GM23338 (cell line): ENCODE results near the gene BHLHA15. TPM values are rescaled to one million over a fixed set of nuclear protein-coding genes. Genes with fewer than 3 reads are reported as not detected.

Source experiments
- ATAC-seq: fragments of 200-7000 bp; cut with Tn5 transposase; 3 replicates; pipeline ENCODE4 v1.9.1; 2020
- DNase-seq: peaks from one replicate; pipeline ENCODE4 v3.0.0-alpha.2; 2015; ENCODE audit warnings: low spot score
- H2AFZ ChIP-seq: fragments of 200-600 bp; sonication (generic); 2 replicates; pipeline ENCODE4 v1.8.0; 2016; ENCODE audit warnings: antibody characterized with exemption, mild to moderate bottlenecking, moderate library complexity
- H3F3A ChIP-seq: fragments of 200-600 bp; sonication (generic); replicated peaks from 2 replicates; pipeline ENCODE4 v1.8.0; 2017; ENCODE audit warnings: antibody characterized with exemption, mixed run types, low read depth
- H3K27ac ChIP-seq: fragments of 200-600 bp; sonication (generic); 2 replicates; pipeline ENCODE4 v1.6.1; 2016; ENCODE audit warnings: low read depth
- H3K27me3 ChIP-seq: fragments of 200-600 bp; sonication (generic); 2 replicates; pipeline ENCODE4 v1.8.0; 2016; ENCODE audit warnings: mild to moderate bottlenecking, mixed run types, moderate library complexity; ENCODE audit not compliant: insufficient read depth
- H3K36me3 ChIP-seq: fragments of 200-600 bp; sonication (generic); 2 replicates; pipeline ENCODE4 v1.8.0; 2016; ENCODE audit warnings: mild to moderate bottlenecking; ENCODE audit not compliant: insufficient read depth
- H3K4me1 ChIP-seq: fragments of 200-600 bp; sonication (generic); 2 replicates; pipeline ENCODE4 v1.8.0; 2016; ENCODE audit warnings: mild to moderate bottlenecking, moderate library complexity; ENCODE audit not compliant: insufficient read depth
- H3K4me2 ChIP-seq: fragments of 200-600 bp; sonication (generic); 2 replicates; pipeline ENCODE4 v1.7.1; 2017; ENCODE audit warnings: mixed run types
- H3K4me3 ChIP-seq: fragments of 200-600 bp; sonication (generic); 2 replicates; pipeline ENCODE4 v1.6.1; 2016; ENCODE audit warnings: mixed run types
- H3K79me2 ChIP-seq: fragments of 200-600 bp; sonication (generic); replicated peaks from 2 replicates; pipeline ENCODE4 v1.8.0; 2017; ENCODE audit warnings: mild to moderate bottlenecking; ENCODE audit not compliant: insufficient read depth
- H3K9me2 ChIP-seq: fragments of 200-600 bp; sonication (generic); 2 replicates; pipeline ENCODE4 v1.8.0; 2017; ENCODE audit not compliant: insufficient read depth
- H4K20me1 ChIP-seq: fragments of 200-600 bp; sonication (generic); replicated peaks from 2 replicates; pipeline ENCODE4 v1.8.0; 2017; ENCODE audit warnings: mild to moderate bottlenecking; ENCODE audit not compliant: insufficient read depth
- H3K27ac Mint-ChIP-seq: 2 replicates; pipeline ENCODE4 v1.8.0; 2020; ENCODE audit warnings: inconsistent platforms, mild to moderate bottlenecking, moderate library complexity, mixed read lengths
- H3K27me3 Mint-ChIP-seq: 3 replicates; pipeline ENCODE4 v1.8.0; 2022; ENCODE audit warnings: low read depth, mild to moderate bottlenecking, moderate library complexity, mixed read lengths, inconsistent platforms; ENCODE audit not compliant: insufficient read depth, poor library complexity
- H3K36me3 Mint-ChIP-seq: 3 replicates; pipeline ENCODE4 v1.8.0; 2021; ENCODE audit warnings: low read depth, mild to moderate bottlenecking, inconsistent platforms, moderate library complexity, mixed read lengths
- H3K4me1 Mint-ChIP-seq: 3 replicates; pipeline ENCODE4 v1.8.0; 2020; ENCODE audit warnings: mild to moderate bottlenecking, inconsistent platforms, mixed read lengths
- H3K4me3 Mint-ChIP-seq: 3 replicates; pipeline ENCODE4 v1.8.0; 2021; ENCODE audit warnings: moderate library complexity, mild to moderate bottlenecking, inconsistent platforms, mixed read lengths
- H3K9me3 Mint-ChIP-seq: 3 replicates; pipeline ENCODE4 v1.8.0; 2020; ENCODE audit warnings: moderate library complexity, mild to moderate bottlenecking, inconsistent platforms, mixed read lengths
- CREB1 ChIP-seq: fragments of 250-450 bp; sonication (Bioruptor Pico); IDR thresholded peaks from 2 replicates; pipeline ENCODE4 v1.5.0; 2020; ENCODE audit warnings: low read depth, mild to moderate bottlenecking, moderate library complexity
- EZH2 ChIP-seq: fragments of 200-600 bp; sonication (generic); IDR thresholded peaks from one replicate; pipeline ENCODE4 v1.8.0; 2017; ENCODE audit warnings: antibody characterized with exemption, mild to moderate bottlenecking, low read depth; ENCODE audit not compliant: unreplicated experiment
- EZH2phosphoT487 ChIP-seq: fragments of 200-600 bp; sonication (generic); IDR thresholded peaks from one replicate; pipeline ENCODE4 v1.8.1; 2018; ENCODE audit warnings: antibody characterized with exemption; ENCODE audit not compliant: unreplicated experiment
- JUNB ChIP-seq: IDR thresholded peaks from one replicate; pipeline ENCODE4 v1.6.1; 2016; ENCODE audit warnings: antibody characterized with exemption; ENCODE audit not compliant: unreplicated experiment
- POLR2AphosphoS5 ChIP-seq: IDR thresholded peaks from 2 replicates; pipeline ENCODE4 v1.6.1; 2016; ENCODE audit warnings: antibody characterized with exemption, low read depth
- STAT1 ChIP-seq: IDR thresholded peaks from one replicate; pipeline ENCODE4 v1.6.1; 2016; ENCODE audit warnings: antibody characterized with exemption; ENCODE audit not compliant: unreplicated experiment
- ZNF114 ChIP-seq: fragments of 250-450 bp; sonication (Bioruptor Pico); IDR thresholded peaks from 2 replicates; pipeline ENCODE4 v1.5.0; 2020; ENCODE audit warnings: mild to moderate bottlenecking, moderate library complexity
- ZNF331 ChIP-seq: fragments of 250-450 bp; sonication (Bioruptor Pico); IDR thresholded peaks from 2 replicates; pipeline ENCODE4 v1.5.0; 2020; ENCODE audit warnings: low read depth, mild to moderate bottlenecking, moderate library complexity
- polyA plus RNA-seq: library from polyadenylated mRNA; unstranded; fragments of >200 nt; fragmentation: Nextera tagmentation; extraction: Ambion mirVana; gene quantifications from 2 replicates; pipeline ENCODE4 v1.2.1, GENCODE V29; 2016
- total RNA-seq: library from RNA; depleted of rRNA; stranded (reverse); fragments of >200 nt; shearing (Covaris generic); gene quantifications from 2 replicates; pipeline ENCODE4 v1.2.3, GENCODE V29; 2014
- TF ChIP-seq, protein P1 (sequence below), 2 experiments: fragments of 200-600 bp in 1 of 2; sonication (generic) in 1 of 2; conservative IDR thresholded peaks; 2 replicates each; pipeline versions ENCODE4 v1.5.1 to v1.6.1; 2016 to 2017; ENCODE audit warnings: antibody characterized with exemption in 2 of 2, low read depth in 2 of 2, mild to moderate bottlenecking in 2 of 2, moderate library complexity in 1 of 2
- TF ChIP-seq, protein P2 (sequence below): IDR thresholded peaks from 2 replicates; pipeline ENCODE4 v1.6.1; 2016; ENCODE audit warnings: antibody characterized with exemption
- TF ChIP-seq, protein P3 (sequence below): IDR thresholded peaks from one replicate; pipeline ENCODE4 v1.6.1; 2018; ENCODE audit warnings: antibody characterized with exemption; ENCODE audit not compliant: unreplicated experiment

Gene BHLHA15
- total and polyA plus RNA-seq, 2 experiments from 2014 or later = 1.4 to 8.3 TPM

- ATAC-seq (peak; percentile 80), DNase-seq (peak; percentile 87)
- Histone ChIP-seq H4K20me1 (peaks cover 13% of the 10 kb centered on the region; the same call in 1 of the 2 replicates), H3K4me3 (no peak overlapping the region), H2AFZ (no peak overlapping the region), H3K27me3 (no peaks in the 10 kb centered on the region), H3K4me1 (peaks cover 5% of the 10 kb centered on the region), H3K36me3 (no peaks in the 10 kb centered on the region), H3K79me2 (peaks cover 12% of the 10 kb centered on the region; the same call in 1 of the 2 replicates), H3F3A (0 out of 2 replicates have a peak, but pooled peaks cover 2% of the 10 kb centered on the region), H3K4me2 (no peak overlapping the region), H3K27ac (no peak overlapping the region), H3K9me2 (no peaks in the 10 kb centered on the region)
- H3K4me1 Mint-ChIP-seq = peaks cover 22% of the 10 kb centered on the region; the same call in 2 of the 3 replicates
- H3K36me3 Mint-ChIP-seq = peaks cover 12% of the 10 kb centered on the region; the same call in 2 of the 3 replicates
- H3K27ac Mint-ChIP-seq = no peak overlapping the region
- no peak overlapping the region; the same call in 2 of the 3 replicates for H3K4me3 Mint-ChIP-seq
- TF ChIP-seq, protein P1, sequence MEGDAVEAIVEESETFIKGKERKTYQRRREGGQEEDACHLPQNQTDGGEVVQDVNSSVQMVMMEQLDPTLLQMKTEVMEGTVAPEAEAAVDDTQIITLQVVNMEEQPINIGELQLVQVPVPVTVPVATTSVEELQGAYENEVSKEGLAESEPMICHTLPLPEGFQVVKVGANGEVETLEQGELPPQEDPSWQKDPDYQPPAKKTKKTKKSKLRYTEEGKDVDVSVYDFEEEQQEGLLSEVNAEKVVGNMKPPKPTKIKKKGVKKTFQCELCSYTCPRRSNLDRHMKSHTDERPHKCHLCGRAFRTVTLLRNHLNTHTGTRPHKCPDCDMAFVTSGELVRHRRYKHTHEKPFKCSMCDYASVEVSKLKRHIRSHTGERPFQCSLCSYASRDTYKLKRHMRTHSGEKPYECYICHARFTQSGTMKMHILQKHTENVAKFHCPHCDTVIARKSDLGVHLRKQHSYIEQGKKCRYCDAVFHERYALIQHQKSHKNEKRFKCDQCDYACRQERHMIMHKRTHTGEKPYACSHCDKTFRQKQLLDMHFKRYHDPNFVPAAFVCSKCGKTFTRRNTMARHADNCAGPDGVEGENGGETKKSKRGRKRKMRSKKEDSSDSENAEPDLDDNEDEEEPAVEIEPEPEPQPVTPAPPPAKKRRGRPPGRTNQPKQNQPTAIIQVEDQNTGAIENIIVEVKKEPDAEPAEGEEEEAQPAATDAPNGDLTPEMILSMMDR (conservative IDR thresholded peaks at IDR 0.05; ENCODE audit: low read depth in 2 of 2) = peak; percentile 80 to 83
- TF ChIP-seq ZNF331 (CRISPR knock-in tag) = no peak
- TF ChIP-seq EZH2 = no peak
- TF ChIP-seq STAT1 = no peak
- H3K27me3 Mint-ChIP-seq = peaks cover 3% of the 10 kb centered on the region
- no peaks in the 10 kb centered on the region for H3K9me3 Mint-ChIP-seq
These were observed 42.9 kb upstream of the BHLHA15 start for GRCh38 chr7:98168181-98168903.

DNA sequence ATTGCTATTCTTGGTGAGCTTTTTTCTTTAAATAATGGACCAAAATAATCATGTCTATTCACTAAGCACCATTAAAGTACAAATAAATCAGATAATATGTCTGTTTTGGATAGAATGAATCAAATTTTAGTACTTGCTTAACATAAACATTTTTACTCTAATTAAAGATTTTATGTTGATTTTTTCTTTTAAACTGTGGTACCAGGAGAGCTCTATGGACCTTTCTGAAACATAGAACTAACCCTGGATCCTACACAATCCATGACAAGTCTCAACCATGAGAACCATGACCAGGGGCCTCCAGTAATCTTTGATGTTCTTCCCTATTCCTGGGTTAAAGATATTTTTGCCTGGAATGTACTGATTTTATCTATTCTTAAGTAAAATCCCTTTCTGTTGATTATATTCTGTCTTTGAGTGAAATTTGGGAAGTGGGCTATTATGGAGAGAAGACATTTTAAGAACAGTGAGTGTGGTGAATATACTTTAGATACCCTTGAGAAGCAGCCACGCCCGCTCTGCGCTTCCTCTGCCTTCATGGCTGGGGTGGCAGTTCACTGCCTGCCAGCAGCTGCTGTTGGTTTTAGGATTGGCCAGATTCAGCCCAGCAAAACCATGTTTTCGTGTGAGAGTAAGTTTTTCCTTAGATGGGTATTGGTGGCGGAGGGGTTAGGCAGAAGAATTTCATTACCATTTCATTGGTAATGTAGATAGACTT is 42.2 kb upstream of the BHLHA15 start:
- H3K4me2 ChIP-seq = no peak overlapping the region
- H3K36me3 ChIP-seq = no peaks in the 10 kb centered on the region
- Mint-ChIP-seq H3K9me3 (no peaks in the 10 kb centered on the region), H3K27ac (no peak overlapping the region), H3K36me3 (peaks cover 12% of the 10 kb centered on the region; the same call in 2 of the 3 replicates), H3K4me1 (peaks cover 20% of the 10 kb centered on the region; the same call in 2 of the 3 replicates), H3K27me3 (peaks cover 3% of the 10 kb centered on the region), H3K4me3 (no peak overlapping the region)
- peaks cover 12% of the 10 kb centered on the region; the same call in 1 of the 2 replicates for H3K79me2 ChIP-seq
- 0 out of 2 replicates have a peak, but pooled peaks cover 2% of the 10 kb centered on the region for H3F3A ChIP-seq
- no peak for ATAC-seq
- no peak for DNase-seq
- no peaks in the 10 kb centered on the region for H3K9me2 ChIP-seq
- H2AFZ ChIP-seq = no peak overlapping the region
- peaks cover 9% of the 10 kb centered on the region; the same call in 1 of the 2 replicates for H4K20me1 ChIP-seq
- H3K27me3 ChIP-seq = no peaks in the 10 kb centered on the region
- H3K4me1 ChIP-seq = peaks cover 5% of the 10 kb centered on the region; the same call in 1 of the 2 replicates
- no peak overlapping the region for H3K4me3 ChIP-seq
- no peak overlapping the region for H3K27ac ChIP-seq
- no peak for TF ChIP-seq POLR2AphosphoS5
- TF ChIP-seq JUNB = no peak
- TF ChIP-seq CREB1 = no peak
- TF ChIP-seq, protein P1 (conservative IDR thresholded peaks at IDR 0.05; ENCODE audit: low read depth in 2 of 2) = no peak
- TF ChIP-seq EZH2 = no peak
- TF ChIP-seq, protein P2, sequence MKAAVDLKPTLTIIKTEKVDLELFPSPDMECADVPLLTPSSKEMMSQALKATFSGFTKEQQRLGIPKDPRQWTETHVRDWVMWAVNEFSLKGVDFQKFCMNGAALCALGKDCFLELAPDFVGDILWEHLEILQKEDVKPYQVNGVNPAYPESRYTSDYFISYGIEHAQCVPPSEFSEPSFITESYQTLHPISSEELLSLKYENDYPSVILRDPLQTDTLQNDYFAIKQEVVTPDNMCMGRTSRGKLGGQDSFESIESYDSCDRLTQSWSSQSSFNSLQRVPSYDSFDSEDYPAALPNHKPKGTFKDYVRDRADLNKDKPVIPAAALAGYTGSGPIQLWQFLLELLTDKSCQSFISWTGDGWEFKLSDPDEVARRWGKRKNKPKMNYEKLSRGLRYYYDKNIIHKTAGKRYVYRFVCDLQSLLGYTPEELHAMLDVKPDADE = no peak
- no peak for TF ChIP-seq ZNF114 (CRISPR knock-in tag)
- TF ChIP-seq EZH2phosphoT487 = no peak
- TF ChIP-seq, protein P3, sequence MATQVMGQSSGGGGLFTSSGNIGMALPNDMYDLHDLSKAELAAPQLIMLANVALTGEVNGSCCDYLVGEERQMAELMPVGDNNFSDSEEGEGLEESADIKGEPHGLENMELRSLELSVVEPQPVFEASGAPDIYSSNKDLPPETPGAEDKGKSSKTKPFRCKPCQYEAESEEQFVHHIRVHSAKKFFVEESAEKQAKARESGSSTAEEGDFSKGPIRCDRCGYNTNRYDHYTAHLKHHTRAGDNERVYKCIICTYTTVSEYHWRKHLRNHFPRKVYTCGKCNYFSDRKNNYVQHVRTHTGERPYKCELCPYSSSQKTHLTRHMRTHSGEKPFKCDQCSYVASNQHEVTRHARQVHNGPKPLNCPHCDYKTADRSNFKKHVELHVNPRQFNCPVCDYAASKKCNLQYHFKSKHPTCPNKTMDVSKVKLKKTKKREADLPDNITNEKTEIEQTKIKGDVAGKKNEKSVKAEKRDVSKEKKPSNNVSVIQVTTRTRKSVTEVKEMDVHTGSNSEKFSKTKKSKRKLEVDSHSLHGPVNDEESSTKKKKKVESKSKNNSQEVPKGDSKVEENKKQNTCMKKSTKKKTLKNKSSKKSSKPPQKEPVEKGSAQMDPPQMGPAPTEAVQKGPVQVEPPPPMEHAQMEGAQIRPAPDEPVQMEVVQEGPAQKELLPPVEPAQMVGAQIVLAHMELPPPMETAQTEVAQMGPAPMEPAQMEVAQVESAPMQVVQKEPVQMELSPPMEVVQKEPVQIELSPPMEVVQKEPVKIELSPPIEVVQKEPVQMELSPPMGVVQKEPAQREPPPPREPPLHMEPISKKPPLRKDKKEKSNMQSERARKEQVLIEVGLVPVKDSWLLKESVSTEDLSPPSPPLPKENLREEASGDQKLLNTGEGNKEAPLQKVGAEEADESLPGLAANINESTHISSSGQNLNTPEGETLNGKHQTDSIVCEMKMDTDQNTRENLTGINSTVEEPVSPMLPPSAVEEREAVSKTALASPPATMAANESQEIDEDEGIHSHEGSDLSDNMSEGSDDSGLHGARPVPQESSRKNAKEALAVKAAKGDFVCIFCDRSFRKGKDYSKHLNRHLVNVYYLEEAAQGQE = no peak
